GM18951 (cell line): ENCODE results near the gene LSMEM2.

Experiments
- POLR2A ChIP-seq: IDR thresholded peaks from 4 replicates; pipeline ENCODE4 v1.6.1; 2011; ENCODE audit warnings: mild to moderate bottlenecking; ENCODE audit not compliant: insufficient read length, insufficient read depth; ENCODE audit errors: extremely low read depth
- in situ Hi-C: fragments of 300-500 bp; cut with MboI; formaldehyde crosslinking; loops from one replicate; pipeline ENCODE4 v1.12.0; 2022; ENCODE audit warnings: low sequenced_read_pairs, mixed read lengths, inconsistent platforms; ENCODE audit not compliant: unreplicated experiment

Gene LSMEM2

DNA sequence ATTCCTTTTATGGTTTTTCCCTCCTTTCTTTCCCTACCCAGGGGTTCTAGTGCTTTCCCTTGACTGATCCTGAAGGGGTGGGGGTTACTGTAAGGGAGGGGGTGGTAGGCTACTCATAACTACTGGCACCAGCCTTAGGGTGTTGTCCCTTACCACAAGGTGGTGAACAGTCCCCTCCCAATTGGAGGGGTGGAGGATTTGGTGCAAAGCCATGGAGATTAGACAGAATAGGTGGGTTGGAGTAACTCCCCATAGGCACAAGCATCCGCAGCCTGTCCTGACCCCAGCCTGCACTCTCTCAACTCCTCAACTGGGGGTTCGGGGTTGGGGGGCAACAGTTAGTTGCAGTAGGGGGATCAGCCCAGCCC is 46.2 kb downstream of the LSMEM2 start:
- TF ChIP-seq POLR2A = no peak
- in situ Hi-C loops = no loop called here

DNA sequence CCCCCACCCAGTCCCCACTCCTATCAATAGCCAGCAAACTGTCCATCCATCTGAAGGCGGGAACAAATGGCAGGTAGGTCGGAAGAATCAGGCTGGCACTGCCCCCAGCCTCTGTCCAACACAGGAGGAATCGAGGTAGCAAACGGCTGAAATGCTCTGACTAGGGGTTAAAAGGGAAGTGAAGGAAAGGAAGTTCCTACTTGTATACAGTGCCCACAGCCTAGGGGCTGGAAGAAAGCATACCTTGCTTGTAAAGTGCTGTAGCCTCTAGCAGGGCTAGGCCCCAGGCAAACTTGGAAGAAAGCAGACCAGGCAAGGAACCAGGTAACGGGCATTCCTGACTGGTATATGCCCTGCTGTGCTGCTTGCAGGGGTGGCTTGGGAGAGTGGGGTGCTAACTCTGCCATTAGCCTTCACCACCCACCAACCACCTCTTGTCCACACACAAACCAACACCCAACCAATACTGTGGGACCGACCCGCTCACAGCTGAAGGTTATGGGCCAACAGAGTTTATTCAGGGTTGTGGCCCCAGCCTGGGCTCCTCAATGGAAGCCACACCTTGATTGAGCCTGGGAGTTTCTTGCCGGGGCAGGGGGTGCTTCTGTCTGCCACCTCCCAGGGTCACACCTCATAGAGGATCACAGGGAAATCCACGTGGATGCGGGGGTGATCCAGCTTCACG is 46.8 kb downstream of the LSMEM2 start:
- no peak for TF ChIP-seq POLR2A
- in situ Hi-C loops = no loop called here

DNA sequence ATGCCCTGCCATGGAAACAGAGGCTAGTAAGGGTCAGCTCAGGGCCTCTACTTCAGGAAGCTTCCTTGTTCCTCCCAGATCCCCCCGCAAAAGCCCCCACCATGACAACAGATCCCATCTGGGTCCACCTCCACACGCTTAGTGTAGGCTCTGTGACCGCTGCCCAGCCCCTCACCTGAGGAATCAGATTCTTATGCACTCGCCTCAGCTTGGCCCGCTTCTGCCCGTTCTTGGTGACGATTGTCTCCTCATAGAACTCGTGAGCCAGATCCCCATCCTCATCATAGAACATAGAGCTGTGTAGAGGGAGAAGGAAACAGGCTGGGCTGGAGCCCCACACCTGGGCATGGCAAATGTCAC is 47.3 kb downstream of the LSMEM2 start:
- no peak for TF ChIP-seq POLR2A
- in situ Hi-C loops = no loop called here

DNA sequence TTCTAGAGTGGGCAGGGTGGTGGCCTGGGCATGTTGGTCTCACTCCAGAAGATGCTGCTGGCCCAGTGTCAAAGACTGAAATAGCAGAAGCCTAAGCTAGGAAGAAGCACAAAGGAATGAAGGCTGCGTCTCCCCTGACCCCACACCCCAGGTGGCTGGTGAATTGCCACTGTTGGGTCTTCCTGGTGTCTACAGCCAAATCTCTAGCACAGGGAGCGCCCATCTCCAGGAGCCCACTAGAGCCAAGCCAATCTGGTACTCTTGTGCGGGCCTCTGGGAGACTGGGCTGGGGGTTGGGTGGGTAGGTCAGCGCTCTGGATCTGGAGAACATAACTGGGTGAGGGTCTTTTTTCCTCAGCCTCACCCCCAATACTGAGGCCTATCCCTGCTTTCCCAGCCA is 48.2 kb downstream of the LSMEM2 start:
- no peak for TF ChIP-seq POLR2A
- in situ Hi-C loops = no loop called here

DNA sequence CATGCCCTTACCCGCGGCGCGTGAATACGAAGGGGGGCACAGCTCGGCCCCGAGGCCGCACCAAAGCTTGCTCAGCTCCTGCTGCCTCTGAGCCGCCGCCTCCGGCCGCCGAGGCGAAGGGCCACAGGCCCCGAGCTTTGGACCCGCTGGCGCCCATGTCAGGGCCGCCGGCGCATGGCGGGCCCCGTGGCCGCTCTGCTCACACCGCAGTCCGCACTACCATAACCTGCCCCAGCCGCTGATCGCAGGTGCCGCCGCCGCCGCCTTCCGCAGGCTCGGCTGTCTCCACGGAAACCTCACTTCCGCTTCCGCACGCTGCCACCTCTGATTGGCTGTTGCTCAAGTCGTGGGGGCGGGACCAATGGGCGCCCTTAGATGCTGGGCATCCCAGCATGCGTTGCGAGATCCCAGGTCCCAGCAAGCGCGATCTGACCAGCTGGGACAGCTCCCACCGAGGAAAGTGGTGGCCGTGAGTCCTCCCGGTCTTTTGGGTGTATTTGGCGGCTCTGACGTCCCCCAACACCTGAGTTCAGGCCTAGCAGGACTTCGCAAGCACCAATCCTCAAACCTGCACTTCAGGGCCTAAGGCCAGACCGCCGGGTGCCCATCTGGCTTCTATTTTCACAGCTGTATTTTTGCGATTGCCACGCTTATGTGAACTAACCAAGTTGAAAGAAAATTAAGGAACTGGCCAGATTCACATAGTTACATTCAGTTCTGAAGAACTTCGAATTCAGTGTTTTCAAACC is 49.2 kb downstream of the LSMEM2 start, which contains the start of gene TUSC2:
TSS of gene TUSC2 (minus strand) at position 281 of the 749 bp plus-strand sequence. CDS start at position 157, 124 bp downstream.
- TF ChIP-seq POLR2A = peak; percentile 84
- in situ Hi-C loops = no loop called here

DNA sequence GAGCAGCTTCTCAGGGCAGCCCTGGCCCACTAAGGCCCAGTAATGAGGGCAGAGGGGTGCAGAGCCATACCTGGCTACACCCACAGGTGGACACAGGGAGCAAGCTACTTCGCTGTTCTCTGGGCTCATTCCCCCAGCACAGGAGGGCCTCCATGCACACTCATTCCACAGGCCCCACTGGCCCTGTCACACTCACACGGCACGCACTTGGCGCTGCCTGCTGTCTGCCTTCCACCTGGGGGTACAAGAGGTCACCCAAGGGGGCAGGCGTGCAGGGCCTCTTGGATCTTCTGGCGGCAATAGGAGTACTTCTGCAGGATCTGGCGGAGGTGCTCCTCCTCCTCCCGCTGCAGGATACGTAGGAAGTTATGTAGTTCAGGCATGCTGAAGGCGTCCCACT is 51.4 kb downstream of the LSMEM2 start:
- in situ Hi-C loops = no loop called here
- TF ChIP-seq POLR2A = no peak

DNA sequence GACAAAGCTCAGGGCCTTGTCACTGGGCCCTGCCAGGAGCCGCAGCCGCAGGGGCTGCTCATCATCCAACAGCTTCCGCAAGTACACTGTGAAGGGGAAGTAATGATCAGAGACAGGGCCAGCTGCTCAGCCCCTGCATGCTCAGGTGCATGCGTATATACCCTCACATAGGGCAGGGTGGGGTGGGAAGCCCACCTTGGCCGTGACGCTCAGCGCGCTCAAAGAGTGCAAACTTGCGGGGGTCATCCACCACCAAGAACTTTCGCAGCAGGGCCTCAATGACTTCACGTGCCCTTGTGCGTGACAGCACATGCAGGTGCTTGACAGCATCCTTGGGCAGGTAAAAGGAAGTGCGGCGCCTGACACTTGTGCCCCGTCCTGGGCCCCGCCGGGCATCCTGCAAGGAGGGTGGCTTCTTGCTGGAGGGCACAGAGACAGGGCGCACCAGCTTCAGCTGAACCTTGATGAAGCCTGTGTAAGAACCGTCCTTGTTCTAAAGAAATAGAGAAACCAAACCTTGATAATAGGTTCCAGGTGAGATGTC is 52.5 kb downstream of the LSMEM2 start:
- in situ Hi-C loops = no loop called here
- TF ChIP-seq POLR2A = no peak

DNA sequence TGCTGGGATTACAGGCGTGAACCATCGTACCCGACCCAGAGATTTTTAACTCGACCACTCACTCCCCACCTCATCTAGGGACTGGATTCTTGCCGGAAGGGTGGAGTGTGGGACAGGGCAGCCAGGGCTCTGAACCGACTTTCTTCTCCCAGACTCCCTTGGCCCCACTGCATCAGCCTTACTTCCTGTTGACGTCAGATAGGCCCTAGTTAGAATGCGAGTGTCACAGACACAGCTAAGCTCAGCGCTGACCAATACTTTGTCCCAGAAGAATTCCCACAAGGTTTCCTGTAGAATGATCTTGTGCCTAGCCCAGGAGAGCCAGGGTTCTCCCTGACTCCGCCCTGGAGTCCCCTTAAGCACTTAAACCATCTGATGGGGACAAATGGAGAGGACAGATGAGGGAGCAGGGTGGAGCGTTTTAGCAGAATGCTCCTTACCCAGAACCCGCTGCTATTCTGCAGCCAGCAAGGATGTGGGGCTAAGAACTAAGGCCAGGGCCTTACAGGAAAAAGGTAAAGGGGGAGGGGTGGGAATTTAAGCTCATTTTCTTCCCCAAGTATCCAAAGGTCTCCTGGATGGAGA is 54.9 kb downstream of the LSMEM2 start:
- in situ Hi-C loops = no loop called here
- TF ChIP-seq POLR2A = no peak

DNA sequence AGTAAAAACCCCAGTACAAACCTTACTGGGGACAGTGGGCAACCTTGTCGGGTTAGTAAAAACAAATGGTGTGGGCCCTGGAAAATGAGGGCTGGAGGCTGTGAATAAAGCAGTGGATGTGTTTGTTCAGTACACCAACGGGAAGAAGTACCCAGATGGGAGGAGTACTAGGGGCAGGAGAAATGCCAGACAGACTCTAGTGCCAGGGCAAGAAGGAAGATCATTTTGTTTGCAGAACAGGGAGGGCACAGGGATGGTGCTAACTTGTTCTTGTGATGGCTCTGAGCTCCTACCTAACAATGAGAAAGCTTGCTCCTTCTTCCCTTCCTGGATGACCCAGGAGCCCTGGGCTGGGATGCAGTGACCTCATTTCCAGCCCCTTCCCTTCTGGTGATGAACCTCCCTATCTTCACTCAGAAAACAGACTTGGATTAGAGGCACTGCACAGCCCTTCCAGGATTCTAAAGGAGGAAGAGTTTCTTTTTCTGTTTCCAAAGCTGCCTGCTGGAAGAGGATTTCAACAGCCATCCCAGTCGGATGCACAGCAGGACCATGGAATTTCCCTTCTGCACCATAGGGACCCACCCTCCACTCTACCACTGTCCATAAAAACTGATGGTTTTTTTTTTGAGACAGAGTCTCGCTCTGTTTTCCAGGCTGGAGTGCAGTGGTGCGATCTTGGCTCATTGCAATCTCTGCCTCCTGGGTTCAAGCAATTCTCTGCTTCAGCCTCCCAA is 55.6 kb downstream of the LSMEM2 start:
- in situ Hi-C loops = no loop called here
- no peak for TF ChIP-seq POLR2A

DNA sequence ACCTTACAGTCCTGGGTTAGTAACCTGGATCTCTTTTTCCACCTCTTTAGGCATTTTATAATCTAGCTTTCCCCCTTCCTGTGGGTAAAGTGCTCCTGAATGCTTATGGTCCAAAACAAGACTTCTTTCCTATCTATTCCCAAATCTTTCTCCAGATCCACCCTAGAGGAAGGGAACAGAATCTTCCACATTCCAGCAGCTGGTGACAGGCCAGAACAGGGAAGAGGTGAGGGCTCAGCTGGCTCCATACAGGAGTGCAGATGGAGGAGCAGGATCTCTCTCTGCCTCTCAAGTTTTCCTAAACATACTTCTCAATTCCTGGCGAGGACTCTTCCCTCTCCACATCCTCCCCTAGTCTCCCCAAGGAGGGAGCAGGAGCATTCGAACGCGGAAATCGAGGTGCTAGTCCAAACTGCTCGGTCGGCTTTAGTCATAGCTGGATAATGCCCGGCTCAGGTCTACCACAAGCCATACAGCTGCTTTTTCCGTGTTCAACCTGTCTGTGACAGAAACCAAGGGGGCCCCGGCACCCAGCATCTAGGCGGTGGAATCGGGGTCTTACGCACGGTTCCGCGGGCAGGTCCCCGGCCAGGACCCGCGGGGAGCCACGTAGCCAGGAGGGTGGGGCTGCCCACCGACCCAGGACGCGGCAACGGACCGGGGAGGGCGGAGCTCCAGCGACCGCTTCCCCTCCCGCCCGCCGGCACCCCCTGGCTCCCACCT is 57.7 kb downstream of the LSMEM2 start:
- TF ChIP-seq POLR2A = no peak
- in situ Hi-C loops = no loop called here

DNA sequence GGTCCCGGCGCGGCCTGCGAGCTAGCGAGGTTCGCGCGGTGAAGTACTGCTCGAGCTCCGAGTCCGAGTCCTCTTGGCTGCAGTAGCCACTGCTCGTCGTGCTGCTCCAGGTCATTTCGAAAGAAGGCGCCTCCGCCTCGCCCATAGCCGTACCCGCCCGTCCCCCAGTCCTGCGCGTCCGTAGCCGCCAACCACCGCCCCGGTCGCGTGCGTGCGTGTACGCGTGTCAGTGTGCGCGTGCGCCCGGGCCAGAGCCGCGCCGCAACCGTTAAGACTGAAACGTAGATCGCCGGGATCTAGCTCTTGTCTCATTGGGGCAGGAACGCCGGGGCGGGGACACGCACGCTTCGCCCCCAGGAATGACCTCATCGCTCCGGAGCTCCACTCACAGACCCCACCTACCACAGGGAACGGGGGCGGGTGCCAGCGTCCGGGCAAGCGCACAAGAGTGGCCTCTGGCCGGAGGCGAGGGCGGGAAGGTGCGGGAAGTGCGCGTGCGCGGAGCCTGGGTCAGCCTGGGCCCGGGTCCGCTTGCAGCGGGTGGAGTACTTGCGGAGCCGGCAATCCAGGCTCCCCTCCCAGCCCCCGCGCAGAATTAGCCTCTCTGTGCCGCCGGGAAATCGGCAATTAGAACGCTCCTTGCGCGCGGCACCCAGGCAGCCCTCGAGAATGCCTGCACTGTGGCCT is 58.4 kb downstream of the LSMEM2 start:
- TF ChIP-seq POLR2A = peak; percentile 90

More for the DNA sequence above, 58.4 kb downstream of the LSMEM2 start:
- in situ Hi-C loops = no loop called here
